Measurements from ENCODE around the gene CLK3.

DNA sequence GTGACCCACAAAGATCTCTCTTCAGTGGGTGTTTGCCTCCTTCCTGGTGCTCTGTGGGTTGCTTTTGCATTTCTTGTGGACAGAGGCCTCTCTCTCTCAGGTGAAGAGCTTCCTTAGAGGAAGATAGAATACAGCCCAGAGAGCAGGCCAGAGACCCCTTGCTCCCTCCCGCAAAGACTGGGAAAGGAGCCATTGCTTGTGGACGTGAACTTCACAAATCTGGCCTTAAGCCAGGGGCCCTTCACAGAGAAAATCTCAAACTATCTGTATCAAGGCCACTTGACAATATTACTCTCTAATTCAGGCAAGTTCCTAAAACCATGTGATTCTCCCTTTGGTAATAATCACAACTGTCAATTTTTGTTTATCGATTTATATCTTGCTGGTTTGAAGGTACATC, 30.4 kb upstream of the CLK3 start:
- TF ChIP-seq CTCF (IDR thresholded peaks at IDR 0.05) (no peak), EZH2 (IDR thresholded peaks at IDR 0.05; ENCODE audit: borderline replicate concordance, insufficient read depth, low read depth, low read length, poor library complexity, severe bottlenecking) (no peak)
